HCT116 (cell line): ENCODE data around the gene PITRM1. TPM values are rescaled to one million over a fixed set of nuclear protein-coding genes. Genes with fewer than 3 reads are reported as not detected.

Experiments used
- ATAC-seq: fragments of 200-7000 bp; cut with Tn5 transposase; 2 replicates; pipeline ENCODE4 v1.9.1; 2020; ENCODE audit warnings: mild to moderate bottlenecking, moderate library complexity
- BruUV-seq: library from RNA; stranded (reverse); fragments of 400-500 nt; replicated peaks from 2 replicates; lab custom pipeline; 2021; lab: Mats Ljungman, UMichigan
- CTCF ChIA-PET: fragments of 300-600 bp; sonication (Branson Sonifier 250); formaldehyde crosslinking; loops from one replicate; lab custom pipeline; 2021; ENCODE audit warnings: antibody characterized with exemption; lab: Charles Lee
- POLR2A ChIA-PET: fragments of 300-600, 350-600 bp; sonication (Branson Sonifier 250); formaldehyde crosslinking; loops from one replicate; lab custom pipeline; 2021; ENCODE audit warnings: antibody characterized with exemption; lab: Charles Lee
- RAD21 ChIA-PET, 2 experiments: fragments of 300-600 bp; sonication (Branson Sonifier 250); formaldehyde crosslinking; loops; one replicate each; lab custom pipeline; 2023; ENCODE audit warnings: low total read pairs in 2 of 2; ENCODE audit not compliant: uncharacterized antibody in 2 of 2, unreplicated experiment in 2 of 2, low non-redundant PET in 1 of 2; lab: Charles Lee
- DNase-seq: peaks from one replicate; pipeline ENCODE4 v3.0.0-alpha.2; 2010; ENCODE audit warnings: low read depth, low spot score
- H2AFZ ChIP-seq: fragments of 200-600 bp; shearing (Covaris generic), sonication (generic); 2 replicates; pipeline ENCODE4 v1.6.1; 2017; ENCODE audit warnings: low read depth, mixed run types, mixed read lengths, antibody characterized with exemption, low read length; ENCODE audit not compliant: poor library complexity, severe bottlenecking
- H3K27ac ChIP-seq: 2 replicates; pipeline ENCODE4 v1.5.1; 2012; ENCODE audit warnings: low read depth, low read length
- H3K27me3 ChIP-seq: fragments of 200-600 bp; sonication (generic); 2 replicates; pipeline ENCODE4 v1.6.1; 2016; ENCODE audit warnings: mixed run types, low read length, mixed read lengths; ENCODE audit not compliant: insufficient read depth
- H3K36me3 ChIP-seq, 2 experiments: fragments of 200-500 bp in 1 of 2; fragments of 200-600 bp in 1 of 2; sonication (Bioruptor generic) in 1 of 2; sonication (generic) in 1 of 2; 2 replicates each; pipeline versions ENCODE4 v1.5.1 to v1.6.1; 2014 to 2016; ENCODE audit warnings: low read length in 2 of 2, inconsistent platforms in 1 of 2, mixed read lengths in 1 of 2, mixed run types in 1 of 2; ENCODE audit not compliant: insufficient read depth in 2 of 2, control insufficient read depth in 1 of 2
- H3K4me1 ChIP-seq, 2 experiments: fragments of 200-600 bp in 1 of 2; sonication (generic) in 1 of 2; 2 replicates each; pipeline versions ENCODE4 v1.5.1 to v1.6.1; 2012 to 2017; ENCODE audit warnings: low read length in 2 of 2, inconsistent platforms in 1 of 2, mild to moderate bottlenecking in 1 of 2, mixed read lengths in 1 of 2, mixed run types in 1 of 2, moderate library complexity in 1 of 2; ENCODE audit not compliant: insufficient read depth in 2 of 2, control insufficient read depth in 1 of 2
- H3K4me2 ChIP-seq: fragments of 200-600 bp; sonication (generic); 2 replicates; pipeline ENCODE4 v1.6.1; 2017; ENCODE audit warnings: mixed run types, low read length, mixed read lengths
- H3K4me3 ChIP-seq, 2 experiments: fragments of 200-600 bp in 1 of 2; sonication (generic) in 1 of 2; replicated peaks in 1 of 2; 2 replicates each; pipeline ENCODE4 v1.5.1; 2011 to 2016; ENCODE audit warnings: low read length in 2 of 2, control low read depth in 1 of 2, low read depth in 1 of 2, mild to moderate bottlenecking in 1 of 2, mixed read lengths in 1 of 2, mixed run types in 1 of 2
- H3K79me2 ChIP-seq: fragments of 200-600 bp; sonication (generic); 2 replicates; pipeline ENCODE4 v1.6.1; 2017; ENCODE audit warnings: mild to moderate bottlenecking, mixed run types, low read length, moderate library complexity, mixed read lengths; ENCODE audit not compliant: insufficient read depth
- H3K9ac ChIP-seq: fragments of 200-600 bp; sonication (generic); 2 replicates; pipeline ENCODE4 v1.6.1; 2016; ENCODE audit warnings: low read length, mixed read lengths
- H3K9me2 ChIP-seq: fragments of 200-600 bp; sonication (generic), shearing (Covaris generic); 2 replicates; pipeline ENCODE4 v1.6.1; 2017; ENCODE audit warnings: mixed run types, mild to moderate bottlenecking, moderate library complexity; ENCODE audit not compliant: insufficient read depth
- H3K9me3 ChIP-seq, 2 experiments: fragments of 200-500 bp in 1 of 2; fragments of 200-600 bp in 1 of 2; sonication (Bioruptor generic) in 1 of 2; sonication (generic) in 1 of 2; 2 replicates each; pipeline ENCODE4 v1.6.1; 2014 to 2017; ENCODE audit warnings: low read length in 2 of 2, mixed read lengths in 2 of 2, inconsistent platforms in 1 of 2, low read depth in 1 of 2, mild to moderate bottlenecking in 1 of 2, mixed run types in 1 of 2, moderate library complexity in 1 of 2; ENCODE audit not compliant: control insufficient read depth in 1 of 2, insufficient read depth in 1 of 2
- H4K20me1 ChIP-seq: fragments of 200-600 bp; sonication (generic), shearing (Covaris generic); 2 replicates; pipeline ENCODE4 v1.6.1; 2017; ENCODE audit warnings: mixed run types, mild to moderate bottlenecking, moderate library complexity; ENCODE audit not compliant: insufficient read depth
- CEBPB ChIP-seq: IDR thresholded peaks from 2 replicates; pipeline ENCODE4 v1.6.1; 2012; ENCODE audit warnings: low read depth
- EGR1 ChIP-seq: IDR thresholded peaks from 2 replicates; pipeline ENCODE4 v1.6.1; 2012; ENCODE audit warnings: low read depth
- EZH2 ChIP-seq: fragments of 200-600 bp; sonication (generic); IDR thresholded peaks from 2 replicates; pipeline ENCODE4 v1.6.1; 2017; ENCODE audit warnings: antibody characterized with exemption, mixed run types
- JUND ChIP-seq: IDR thresholded peaks from 2 replicates; pipeline ENCODE4 v1.6.1; 2012
- POLR2AphosphoS5 ChIP-seq: IDR thresholded peaks from 2 replicates; pipeline ENCODE4 v1.6.1; 2011; ENCODE audit warnings: mild to moderate bottlenecking, low read depth, low read length, moderate library complexity
- RAD21 ChIP-seq: IDR thresholded peaks from 2 replicates; pipeline ENCODE4 v1.6.1; 2012; ENCODE audit warnings: low read depth, mild to moderate bottlenecking
- SIN3A ChIP-seq: IDR thresholded peaks from 2 replicates; pipeline ENCODE4 v1.6.1; 2012; ENCODE audit warnings: low read depth
- SRF ChIP-seq: IDR thresholded peaks from 2 replicates; pipeline ENCODE4 v1.6.1; 2012; ENCODE audit warnings: low read depth
- TCF7L2 ChIP-seq: IDR thresholded peaks from 2 replicates; pipeline ENCODE4 v1.7.0; 2011; ENCODE audit warnings: borderline replicate concordance, inconsistent platforms; ENCODE audit not compliant: insufficient read depth, insufficient read length; ENCODE audit errors: extremely low read depth
- YY1 ChIP-seq: IDR thresholded peaks from 2 replicates; pipeline ENCODE4 v1.6.1; 2011; ENCODE audit warnings: low read length, low read depth, moderate library complexity, mild to moderate bottlenecking; ENCODE audit not compliant: insufficient replicate concordance; ENCODE audit errors: extremely low read depth
- ZNF274 ChIP-seq: fragments of 200-500 bp; sonication (Bioruptor generic); IDR thresholded peaks from 2 replicates; pipeline ENCODE4 v1.6.1; 2014; ENCODE audit warnings: mild to moderate bottlenecking, low read depth, low read length, inconsistent platforms
- intact Hi-C: fragments of 100-400 bp; cut with micrococcal nuclease; formaldehyde crosslinking; loops from 2 replicates; pipeline ENCODE4 v1.10.0; 2022
- total RNA-seq: library from RNA; stranded (reverse); gene quantifications from one replicate; pipeline ENCODE4 v1.2.1, GENCODE V29; 2021; ENCODE audit not compliant: unreplicated experiment
- TF ChIP-seq, protein P1 (sequence below): IDR thresholded peaks from 2 replicates; pipeline ENCODE4 v1.6.1; 2012; ENCODE audit warnings: low read depth
- TF ChIP-seq, protein P2 (sequence below): IDR thresholded peaks from 2 replicates; pipeline ENCODE4 v1.6.1; 2011; ENCODE audit warnings: mild to moderate bottlenecking, low read length, moderate library complexity; ENCODE audit not compliant: insufficient replicate concordance; ENCODE audit errors: extremely low read depth
- TF ChIP-seq, protein P3 (sequence below), 3 experiments: fragments of 200-600 bp in 1 of 3; sonication (generic) in 1 of 3; IDR thresholded peaks in 2 of 3; conservative IDR thresholded peaks in 1 of 3; 2 replicates each; pipeline ENCODE4 v1.5.1; 2012 to 2017; ENCODE audit warnings: low read depth in 2 of 3, low read length in 2 of 3, antibody characterized with exemption in 1 of 3, borderline replicate concordance in 1 of 3, control low read depth in 1 of 3, mild to moderate bottlenecking in 1 of 3, mixed read lengths in 1 of 3, mixed run types in 1 of 3, moderate library complexity in 1 of 3; ENCODE audit not compliant: insufficient read depth in 1 of 3
- TF ChIP-seq, protein P4 (sequence below): IDR thresholded peaks from 2 replicates; pipeline ENCODE4 v1.6.1; 2012

PITRM1 gene
- total RNA-seq, 1 experiment from 2014 or later, result 59.5 TPM

DNA sequence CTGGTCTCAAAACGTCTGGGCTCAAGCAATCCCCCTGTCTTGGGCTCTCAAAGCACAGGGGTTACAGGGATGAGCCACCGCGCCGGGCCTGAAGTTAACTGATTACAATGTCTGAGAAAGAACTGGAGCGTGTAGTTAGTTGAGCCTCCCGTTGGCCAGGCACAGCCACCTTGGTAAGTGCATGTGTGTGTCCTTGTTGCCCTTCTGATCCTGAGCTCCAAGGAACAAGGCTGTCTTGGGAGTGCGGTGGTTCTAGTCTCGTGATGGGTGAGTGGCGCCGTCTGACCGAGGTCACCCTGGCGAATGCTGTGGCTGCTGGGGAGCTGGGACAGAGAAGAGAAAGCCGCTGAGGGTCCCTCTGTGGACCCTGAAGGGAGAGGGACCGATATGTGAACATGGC, 50.5 kb downstream of the PITRM1 start:
- ATAC-seq (no peak), DNase-seq (no peak)
- H3K36me3 ChIP-seq, result peaks cover 35 to 63% of the 10 kb centered on the region in 2 experiments
- no peaks in the 10 kb centered on the region for H3K9me2 ChIP-seq
- intact Hi-C loops, result no loop called here
- no peak overlapping the region for H3K27ac ChIP-seq
- BruUV-seq, result no TSS peak
- POLR2A ChIA-PET, result no interaction called here
- H4K20me1 ChIP-seq, result no peaks in the 10 kb centered on the region
- no peaks in the 10 kb centered on the region for H3K9me3 ChIP-seq
- H3K79me2 ChIP-seq, result peaks cover 23% of the 10 kb centered on the region
- no peaks in the 10 kb centered on the region for H3K27me3 ChIP-seq
- CTCF ChIA-PET, result no interaction called here
- H3K9ac ChIP-seq, result no peak overlapping the region
- no peaks in the 10 kb centered on the region for H3K4me1 ChIP-seq
- TF ChIP-seq EZH2 (no peak), RAD21 (no peak), SIN3A (no peak), JUND (no peak), CEBPB (no peak), EGR1 (no peak), SRF (no peak), TCF7L2 (no peak), POLR2AphosphoS5 (no peak), YY1 (no peak), ZNF274 (no peak)
- TF ChIP-seq, protein P1, sequence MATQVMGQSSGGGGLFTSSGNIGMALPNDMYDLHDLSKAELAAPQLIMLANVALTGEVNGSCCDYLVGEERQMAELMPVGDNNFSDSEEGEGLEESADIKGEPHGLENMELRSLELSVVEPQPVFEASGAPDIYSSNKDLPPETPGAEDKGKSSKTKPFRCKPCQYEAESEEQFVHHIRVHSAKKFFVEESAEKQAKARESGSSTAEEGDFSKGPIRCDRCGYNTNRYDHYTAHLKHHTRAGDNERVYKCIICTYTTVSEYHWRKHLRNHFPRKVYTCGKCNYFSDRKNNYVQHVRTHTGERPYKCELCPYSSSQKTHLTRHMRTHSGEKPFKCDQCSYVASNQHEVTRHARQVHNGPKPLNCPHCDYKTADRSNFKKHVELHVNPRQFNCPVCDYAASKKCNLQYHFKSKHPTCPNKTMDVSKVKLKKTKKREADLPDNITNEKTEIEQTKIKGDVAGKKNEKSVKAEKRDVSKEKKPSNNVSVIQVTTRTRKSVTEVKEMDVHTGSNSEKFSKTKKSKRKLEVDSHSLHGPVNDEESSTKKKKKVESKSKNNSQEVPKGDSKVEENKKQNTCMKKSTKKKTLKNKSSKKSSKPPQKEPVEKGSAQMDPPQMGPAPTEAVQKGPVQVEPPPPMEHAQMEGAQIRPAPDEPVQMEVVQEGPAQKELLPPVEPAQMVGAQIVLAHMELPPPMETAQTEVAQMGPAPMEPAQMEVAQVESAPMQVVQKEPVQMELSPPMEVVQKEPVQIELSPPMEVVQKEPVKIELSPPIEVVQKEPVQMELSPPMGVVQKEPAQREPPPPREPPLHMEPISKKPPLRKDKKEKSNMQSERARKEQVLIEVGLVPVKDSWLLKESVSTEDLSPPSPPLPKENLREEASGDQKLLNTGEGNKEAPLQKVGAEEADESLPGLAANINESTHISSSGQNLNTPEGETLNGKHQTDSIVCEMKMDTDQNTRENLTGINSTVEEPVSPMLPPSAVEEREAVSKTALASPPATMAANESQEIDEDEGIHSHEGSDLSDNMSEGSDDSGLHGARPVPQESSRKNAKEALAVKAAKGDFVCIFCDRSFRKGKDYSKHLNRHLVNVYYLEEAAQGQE, result no peak
- TF ChIP-seq, protein P2, sequence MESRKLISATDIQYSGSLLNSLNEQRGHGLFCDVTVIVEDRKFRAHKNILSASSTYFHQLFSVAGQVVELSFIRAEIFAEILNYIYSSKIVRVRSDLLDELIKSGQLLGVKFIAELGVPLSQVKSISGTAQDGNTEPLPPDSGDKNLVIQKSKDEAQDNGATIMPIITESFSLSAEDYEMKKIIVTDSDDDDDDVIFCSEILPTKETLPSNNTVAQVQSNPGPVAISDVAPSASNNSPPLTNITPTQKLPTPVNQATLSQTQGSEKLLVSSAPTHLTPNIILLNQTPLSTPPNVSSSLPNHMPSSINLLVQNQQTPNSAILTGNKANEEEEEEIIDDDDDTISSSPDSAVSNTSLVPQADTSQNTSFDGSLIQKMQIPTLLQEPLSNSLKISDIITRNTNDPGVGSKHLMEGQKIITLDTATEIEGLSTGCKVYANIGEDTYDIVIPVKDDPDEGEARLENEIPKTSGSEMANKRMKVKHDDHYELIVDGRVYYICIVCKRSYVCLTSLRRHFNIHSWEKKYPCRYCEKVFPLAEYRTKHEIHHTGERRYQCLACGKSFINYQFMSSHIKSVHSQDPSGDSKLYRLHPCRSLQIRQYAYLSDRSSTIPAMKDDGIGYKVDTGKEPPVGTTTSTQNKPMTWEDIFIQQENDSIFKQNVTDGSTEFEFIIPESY, result no peak
- TF ChIP-seq, protein P3, sequence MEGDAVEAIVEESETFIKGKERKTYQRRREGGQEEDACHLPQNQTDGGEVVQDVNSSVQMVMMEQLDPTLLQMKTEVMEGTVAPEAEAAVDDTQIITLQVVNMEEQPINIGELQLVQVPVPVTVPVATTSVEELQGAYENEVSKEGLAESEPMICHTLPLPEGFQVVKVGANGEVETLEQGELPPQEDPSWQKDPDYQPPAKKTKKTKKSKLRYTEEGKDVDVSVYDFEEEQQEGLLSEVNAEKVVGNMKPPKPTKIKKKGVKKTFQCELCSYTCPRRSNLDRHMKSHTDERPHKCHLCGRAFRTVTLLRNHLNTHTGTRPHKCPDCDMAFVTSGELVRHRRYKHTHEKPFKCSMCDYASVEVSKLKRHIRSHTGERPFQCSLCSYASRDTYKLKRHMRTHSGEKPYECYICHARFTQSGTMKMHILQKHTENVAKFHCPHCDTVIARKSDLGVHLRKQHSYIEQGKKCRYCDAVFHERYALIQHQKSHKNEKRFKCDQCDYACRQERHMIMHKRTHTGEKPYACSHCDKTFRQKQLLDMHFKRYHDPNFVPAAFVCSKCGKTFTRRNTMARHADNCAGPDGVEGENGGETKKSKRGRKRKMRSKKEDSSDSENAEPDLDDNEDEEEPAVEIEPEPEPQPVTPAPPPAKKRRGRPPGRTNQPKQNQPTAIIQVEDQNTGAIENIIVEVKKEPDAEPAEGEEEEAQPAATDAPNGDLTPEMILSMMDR (IDR thresholded peaks at IDR 0.05 in 2 of 3, conservative IDR thresholded peaks at IDR 0.05 in 1 of 3; ENCODE audit: borderline replicate concordance in 1 of 3, insufficient read depth in 1 of 3, low read depth in 2 of 3, low read length in 2 of 3), result no peak
- TF ChIP-seq, protein P4, sequence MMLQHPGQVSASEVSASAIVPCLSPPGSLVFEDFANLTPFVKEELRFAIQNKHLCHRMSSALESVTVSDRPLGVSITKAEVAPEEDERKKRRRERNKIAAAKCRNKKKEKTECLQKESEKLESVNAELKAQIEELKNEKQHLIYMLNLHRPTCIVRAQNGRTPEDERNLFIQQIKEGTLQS, result no peak
- H3K4me2 ChIP-seq, result no peak overlapping the region
- H3K4me3 ChIP-seq, result no peak overlapping the region
- H2AFZ ChIP-seq, result no peak overlapping the region
- RAD21 ChIA-PET, result no interaction called here
